GM19468 (cell line): ENCODE measurements around the gene SRGN.

Experiments
- ATAC-seq: cut with Tn5 transposase; IDR thresholded peaks from one replicate; pipeline ENCODE4 v1.9.1; 2021; ENCODE audit warnings: mild to moderate bottlenecking, moderate library complexity, moderate number of reproducible peaks; ENCODE audit not compliant: unreplicated experiment; ENCODE audit errors: extremely low read depth

The SRGN gene

GRCh38 chr10:69088801-69089501 lies 1.0 kb downstream of the SRGN start:
- ATAC-seq = no peak

- ATAC-seq = peak; percentile 40
Observed at GRCh38 chr10:69089638-69090599, 2.0 kb downstream of the SRGN start.

- ATAC-seq = no peak
Observed at GRCh38 chr10:69090685-69091084, 2.8 kb downstream of the SRGN start.

GRCh38 chr10:69091143-69091651 lies 3.3 kb downstream of the SRGN start:
- no peak for ATAC-seq

- ATAC-seq = no peak
Observed at GRCh38 chr10:69092959-69093850, 5.3 kb downstream of the SRGN start.

- ATAC-seq = no peak
Observed at GRCh38 chr10:69093933-69094332, 6.0 kb downstream of the SRGN start.

- no peak for ATAC-seq
Observed at GRCh38 chr10:69096045-69096444, 8.1 kb downstream of the SRGN start.

GRCh38 chr10:69097729-69098128 lies 9.8 kb downstream of the SRGN start:
- no peak for ATAC-seq

GRCh38 chr10:69100136-69100872 lies 12.4 kb downstream of the SRGN start:
- ATAC-seq = no peak

GRCh38 chr10:69101451-69102095 lies 13.7 kb downstream of the SRGN start:
- ATAC-seq = no peak

GRCh38 chr10:69102440-69102839 lies 14.5 kb downstream of the SRGN start:
- ATAC-seq = no peak

- no peak for ATAC-seq
Observed at GRCh38 chr10:69103784-69104183, 15.9 kb downstream of the SRGN start.

GRCh38 chr10:69104994-69105790 lies 17.3 kb downstream of the SRGN start:
- no peak for ATAC-seq

GRCh38 chr10:69107176-69107490 lies 19.2 kb downstream of the SRGN start:
- no peak for ATAC-seq

- no peak for ATAC-seq
Observed at GRCh38 chr10:69107699-69108098, 19.8 kb downstream of the SRGN start.

- no peak for ATAC-seq
Observed at GRCh38 chr10:69119896-69120295, 32.0 kb downstream of the SRGN start.

GRCh38 chr10:69123306-69123746 lies 35.4 kb downstream of the SRGN start:
- no peak for ATAC-seq
